ENCODE data around the gene TBC1D32.
"Not testable (repeated sequence)": the region's sequence is repeated elsewhere in the genome, so short reads cannot be mapped to it uniquely, and the experiment has no call there.

TBC1D32 gene

GRCh38 chr6:121330516-121330915 is 3.8 kb downstream of the TBC1D32 start:
- no peak for DNase-seq

- DNase-seq = no peak
Measured at GRCh38 chr6:121321282-121321681, 13.0 kb downstream of the TBC1D32 start.

- DNase-seq = no peak
Measured at GRCh38 chr6:121319603-121320002, 14.7 kb downstream of the TBC1D32 start.

GRCh38 chr6:121319112-121319553 is 15.1 kb downstream of the TBC1D32 start:
- DNase-seq = no peak

GRCh38 chr6:121314381-121315112 is 19.7 kb downstream of the TBC1D32 start:
- no peak for DNase-seq

GRCh38 chr6:121311814-121312213 is 22.5 kb downstream of the TBC1D32 start:
- not testable (repeated sequence) for DNase-seq

- no peak for DNase-seq
Measured at GRCh38 chr6:121310495-121310894, 23.8 kb downstream of the TBC1D32 start.

- no peak for DNase-seq
Measured at GRCh38 chr6:121309768-121310469, 24.4 kb downstream of the TBC1D32 start.

- DNase-seq = no peak
Measured at GRCh38 chr6:121305957-121306607, 28.2 kb downstream of the TBC1D32 start.

GRCh38 chr6:121302882-121303281 is 31.4 kb downstream of the TBC1D32 start:
- no peak for DNase-seq

- DNase-seq = not testable (repeated sequence)
Measured at GRCh38 chr6:121301156-121301555, 33.1 kb downstream of the TBC1D32 start.

- no peak for DNase-seq
Measured at GRCh38 chr6:121297694-121298093, 36.6 kb downstream of the TBC1D32 start.

- no peak for DNase-seq
Measured at GRCh38 chr6:121285041-121285440, 49.2 kb downstream of the TBC1D32 start.

- no peak for DNase-seq
Measured at GRCh38 chr6:121274666-121275295, 59.5 kb downstream of the TBC1D32 start.

- DNase-seq = no peak
Measured at GRCh38 chr6:121263742-121264141, 70.5 kb downstream of the TBC1D32 start.

GRCh38 chr6:121260651-121261102 is 73.6 kb downstream of the TBC1D32 start:
- no peak for DNase-seq

- no peak for DNase-seq
Measured at GRCh38 chr6:121247386-121247785, 86.9 kb downstream of the TBC1D32 start.

- no peak for DNase-seq
Measured at GRCh38 chr6:121242386-121242785, 91.9 kb downstream of the TBC1D32 start.

- no peak for DNase-seq
Measured at GRCh38 chr6:121237859-121238258, 96.4 kb downstream of the TBC1D32 start.

- no peak for DNase-seq
Measured at GRCh38 chr6:121236984-121237383, 97.3 kb downstream of the TBC1D32 start.

- DNase-seq = no peak
Measured at GRCh38 chr6:121235386-121235785, 98.9 kb downstream of the TBC1D32 start.

GRCh38 chr6:121223930-121224329 is 110.3 kb downstream of the TBC1D32 start:
- DNase-seq = no peak

GRCh38 chr6:121223212-121223611 is 111.1 kb downstream of the TBC1D32 start:
- no peak for DNase-seq
